ENCODE data around the gene SLIRP.

SLIRP gene

DNA sequence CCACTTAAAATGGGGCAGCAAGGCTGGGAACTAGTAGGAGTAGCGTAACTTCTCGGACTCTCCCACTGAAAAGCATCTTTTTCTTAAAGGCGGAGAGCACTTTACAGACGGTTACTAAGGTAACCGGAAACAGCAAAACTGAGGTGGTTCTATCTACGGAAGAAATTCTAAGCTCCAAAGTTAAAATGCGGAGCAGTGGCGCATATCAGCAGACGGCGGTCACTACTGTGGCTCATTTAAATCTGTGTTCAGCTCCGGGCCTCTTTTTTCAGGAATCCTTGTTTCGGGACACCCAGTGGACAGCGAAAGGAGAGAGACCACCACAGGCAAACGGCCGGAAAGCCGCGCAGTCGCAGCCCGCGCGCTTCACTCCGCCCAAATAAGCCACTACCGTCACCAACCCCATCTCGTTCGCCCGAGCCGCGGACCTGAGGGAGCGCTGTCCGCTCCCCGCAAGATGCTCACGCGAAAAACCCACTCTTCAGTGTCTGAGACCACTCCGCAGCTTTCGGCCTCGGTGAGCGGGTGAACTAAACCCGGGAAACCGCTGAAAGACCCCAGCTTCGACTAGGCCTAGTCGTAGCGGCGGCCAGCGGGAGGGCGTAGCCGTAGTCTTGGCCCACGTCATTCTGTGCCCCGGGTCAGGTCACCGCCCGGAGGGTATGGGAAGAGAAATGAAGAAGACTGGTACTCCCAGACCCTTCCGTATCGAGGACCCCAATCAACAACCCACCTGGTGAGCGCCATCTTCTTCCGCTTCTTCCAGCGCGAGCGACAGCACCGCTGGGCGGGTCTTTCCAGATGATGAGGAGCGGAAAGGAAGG lies 52.7 kb downstream of the SLIRP start, which contains the start of gene SNW1 (continued):
- TF ChIP-seq, protein P1, sequence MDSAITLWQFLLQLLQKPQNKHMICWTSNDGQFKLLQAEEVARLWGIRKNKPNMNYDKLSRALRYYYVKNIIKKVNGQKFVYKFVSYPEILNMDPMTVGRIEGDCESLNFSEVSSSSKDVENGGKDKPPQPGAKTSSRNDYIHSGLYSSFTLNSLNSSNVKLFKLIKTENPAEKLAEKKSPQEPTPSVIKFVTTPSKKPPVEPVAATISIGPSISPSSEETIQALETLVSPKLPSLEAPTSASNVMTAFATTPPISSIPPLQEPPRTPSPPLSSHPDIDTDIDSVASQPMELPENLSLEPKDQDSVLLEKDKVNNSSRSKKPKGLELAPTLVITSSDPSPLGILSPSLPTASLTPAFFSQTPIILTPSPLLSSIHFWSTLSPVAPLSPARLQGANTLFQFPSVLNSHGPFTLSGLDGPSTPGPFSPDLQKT (IDR thresholded peaks at IDR 0.05; ENCODE audit: borderline replicate concordance, low read depth, low read length): no peak
- TF ChIP-seq, protein P2, sequence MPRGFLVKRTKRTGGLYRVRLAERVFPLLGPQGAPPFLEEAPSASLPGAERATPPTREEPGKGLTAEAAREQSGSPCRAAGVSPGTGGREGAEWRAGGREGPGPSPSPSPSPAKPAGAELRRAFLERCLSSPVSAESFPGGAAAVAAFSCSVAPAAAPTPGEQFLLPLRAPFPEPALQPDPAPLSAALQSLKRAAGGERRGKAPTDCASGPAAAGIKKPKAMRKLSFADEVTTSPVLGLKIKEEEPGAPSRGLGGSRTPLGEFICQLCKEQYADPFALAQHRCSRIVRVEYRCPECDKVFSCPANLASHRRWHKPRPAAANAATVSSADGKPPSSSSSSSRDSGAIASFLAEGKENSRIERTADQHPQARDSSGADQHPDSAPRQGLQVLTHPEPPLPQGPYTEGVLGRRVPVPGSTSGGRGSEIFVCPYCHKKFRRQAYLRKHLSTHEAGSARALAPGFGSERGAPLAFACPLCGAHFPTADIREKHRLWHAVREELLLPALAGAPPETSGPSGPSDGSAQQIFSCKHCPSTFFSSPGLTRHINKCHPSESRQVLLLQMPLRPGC (tag by site-specific recombination; IDR thresholded peaks at IDR 0.05): 0 out of 2 replicates have a peak, but pooled peaks have one; percentile 22
- TF ChIP-seq ZNF214 (tag by site-specific recombination; IDR thresholded peaks at IDR 0.05; ENCODE audit: borderline replicate concordance) (no peak), ZNF239 (tag by site-specific recombination; IDR thresholded peaks at IDR 0.05) (no peak), HOXA7 (CRISPR knock-in tag; IDR thresholded peaks at IDR 0.05; ENCODE audit: borderline replicate concordance) (no peak), ZNF140 (tag by site-specific recombination; IDR thresholded peaks at IDR 0.05) (no peak), SETDB1 (IDR thresholded peaks at IDR 0.05; ENCODE audit: insufficient read length, low read length) (no peak), ZBTB7A (tag by site-specific recombination; IDR thresholded peaks at IDR 0.05; ENCODE audit: low read depth) (peak; percentile 84), GLIS1 (tag by site-specific recombination; IDR thresholded peaks at IDR 0.05) (no peak), ZNF2 (tag by site-specific recombination; IDR thresholded peaks at IDR 0.05) (peak; percentile 81), ZNF24 (tag by site-specific recombination; IDR thresholded peaks at IDR 0.05) (no peak), ZNF146 (tag by site-specific recombination; IDR thresholded peaks at IDR 0.05) (no peak), ZSCAN16 (tag by site-specific recombination; IDR thresholded peaks at IDR 0.05) (no peak), FEZF1 (tag by site-specific recombination; IDR thresholded peaks at IDR 0.05) (no peak), ZNF394 (tag by site-specific recombination; IDR thresholded peaks at IDR 0.05; ENCODE audit: borderline replicate concordance) (peak; percentile 23; the same call in 1 of the 2 replicates), MEIS1 (CRISPR knock-in tag; IDR thresholded peaks at IDR 0.05; ENCODE audit: borderline replicate concordance) (no peak), ZBTB20 (tag by site-specific recombination; IDR thresholded peaks at IDR 0.05) (peak; percentile 51; the same call in 1 of the 2 replicates), SCRT1 (tag by site-specific recombination; IDR thresholded peaks at IDR 0.05; ENCODE audit: borderline replicate concordance) (no peak), ZNF610 (tag by site-specific recombination; IDR thresholded peaks at IDR 0.05; ENCODE audit: borderline replicate concordance) (peak; percentile 68; the same call in 1 of the 2 replicates), ZNF560 (tag by site-specific recombination; IDR thresholded peaks at IDR 0.05; ENCODE audit: borderline replicate concordance) (no peak), ZSCAN30 (tag by site-specific recombination; IDR thresholded peaks at IDR 0.05) (no peak), ZNF561 (tag by site-specific recombination; IDR thresholded peaks at IDR 0.05; ENCODE audit: borderline replicate concordance) (no peak), ZNF350 (tag by site-specific recombination; IDR thresholded peaks at IDR 0.05) (no peak)
- TF ChIP-seq, protein P3, sequence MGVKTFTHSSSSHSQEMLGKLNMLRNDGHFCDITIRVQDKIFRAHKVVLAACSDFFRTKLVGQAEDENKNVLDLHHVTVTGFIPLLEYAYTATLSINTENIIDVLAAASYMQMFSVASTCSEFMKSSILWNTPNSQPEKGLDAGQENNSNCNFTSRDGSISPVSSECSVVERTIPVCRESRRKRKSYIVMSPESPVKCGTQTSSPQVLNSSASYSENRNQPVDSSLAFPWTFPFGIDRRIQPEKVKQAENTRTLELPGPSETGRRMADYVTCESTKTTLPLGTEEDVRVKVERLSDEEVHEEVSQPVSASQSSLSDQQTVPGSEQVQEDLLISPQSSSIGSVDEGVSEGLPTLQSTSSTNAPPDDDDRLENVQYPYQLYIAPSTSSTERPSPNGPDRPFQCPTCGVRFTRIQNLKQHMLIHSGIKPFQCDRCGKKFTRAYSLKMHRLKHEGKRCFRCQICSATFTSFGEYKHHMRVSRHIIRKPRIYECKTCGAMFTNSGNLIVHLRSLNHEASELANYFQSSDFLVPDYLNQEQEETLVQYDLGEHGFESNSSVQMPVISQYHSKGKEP (tag by site-specific recombination; IDR thresholded peaks at IDR 0.05): no peak
- TF ChIP-seq, protein P4, sequence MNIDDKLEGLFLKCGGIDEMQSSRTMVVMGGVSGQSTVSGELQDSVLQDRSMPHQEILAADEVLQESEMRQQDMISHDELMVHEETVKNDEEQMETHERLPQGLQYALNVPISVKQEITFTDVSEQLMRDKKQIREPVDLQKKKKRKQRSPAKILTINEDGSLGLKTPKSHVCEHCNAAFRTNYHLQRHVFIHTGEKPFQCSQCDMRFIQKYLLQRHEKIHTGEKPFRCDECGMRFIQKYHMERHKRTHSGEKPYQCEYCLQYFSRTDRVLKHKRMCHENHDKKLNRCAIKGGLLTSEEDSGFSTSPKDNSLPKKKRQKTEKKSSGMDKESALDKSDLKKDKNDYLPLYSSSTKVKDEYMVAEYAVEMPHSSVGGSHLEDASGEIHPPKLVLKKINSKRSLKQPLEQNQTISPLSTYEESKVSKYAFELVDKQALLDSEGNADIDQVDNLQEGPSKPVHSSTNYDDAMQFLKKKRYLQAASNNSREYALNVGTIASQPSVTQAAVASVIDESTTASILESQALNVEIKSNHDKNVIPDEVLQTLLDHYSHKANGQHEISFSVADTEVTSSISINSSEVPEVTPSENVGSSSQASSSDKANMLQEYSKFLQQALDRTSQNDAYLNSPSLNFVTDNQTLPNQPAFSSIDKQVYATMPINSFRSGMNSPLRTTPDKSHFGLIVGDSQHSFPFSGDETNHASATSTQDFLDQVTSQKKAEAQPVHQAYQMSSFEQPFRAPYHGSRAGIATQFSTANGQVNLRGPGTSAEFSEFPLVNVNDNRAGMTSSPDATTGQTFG (tag by site-specific recombination; IDR thresholded peaks at IDR 0.05; ENCODE audit: borderline replicate concordance): no peak
- TF ChIP-seq, protein P5, sequence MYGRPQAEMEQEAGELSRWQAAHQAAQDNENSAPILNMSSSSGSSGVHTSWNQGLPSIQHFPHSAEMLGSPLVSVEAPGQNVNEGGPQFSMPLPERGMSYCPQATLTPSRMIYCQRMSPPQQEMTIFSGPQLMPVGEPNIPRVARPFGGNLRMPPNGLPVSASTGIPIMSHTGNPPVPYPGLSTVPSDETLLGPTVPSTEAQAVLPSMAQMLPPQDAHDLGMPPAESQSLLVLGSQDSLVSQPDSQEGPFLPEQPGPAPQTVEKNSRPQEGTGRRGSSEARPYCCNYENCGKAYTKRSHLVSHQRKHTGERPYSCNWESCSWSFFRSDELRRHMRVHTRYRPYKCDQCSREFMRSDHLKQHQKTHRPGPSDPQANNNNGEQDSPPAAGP (tag by site-specific recombination; IDR thresholded peaks at IDR 0.05): peak; percentile 27; the same call in 1 of the 2 replicates
- TF ChIP-seq, protein P6, sequence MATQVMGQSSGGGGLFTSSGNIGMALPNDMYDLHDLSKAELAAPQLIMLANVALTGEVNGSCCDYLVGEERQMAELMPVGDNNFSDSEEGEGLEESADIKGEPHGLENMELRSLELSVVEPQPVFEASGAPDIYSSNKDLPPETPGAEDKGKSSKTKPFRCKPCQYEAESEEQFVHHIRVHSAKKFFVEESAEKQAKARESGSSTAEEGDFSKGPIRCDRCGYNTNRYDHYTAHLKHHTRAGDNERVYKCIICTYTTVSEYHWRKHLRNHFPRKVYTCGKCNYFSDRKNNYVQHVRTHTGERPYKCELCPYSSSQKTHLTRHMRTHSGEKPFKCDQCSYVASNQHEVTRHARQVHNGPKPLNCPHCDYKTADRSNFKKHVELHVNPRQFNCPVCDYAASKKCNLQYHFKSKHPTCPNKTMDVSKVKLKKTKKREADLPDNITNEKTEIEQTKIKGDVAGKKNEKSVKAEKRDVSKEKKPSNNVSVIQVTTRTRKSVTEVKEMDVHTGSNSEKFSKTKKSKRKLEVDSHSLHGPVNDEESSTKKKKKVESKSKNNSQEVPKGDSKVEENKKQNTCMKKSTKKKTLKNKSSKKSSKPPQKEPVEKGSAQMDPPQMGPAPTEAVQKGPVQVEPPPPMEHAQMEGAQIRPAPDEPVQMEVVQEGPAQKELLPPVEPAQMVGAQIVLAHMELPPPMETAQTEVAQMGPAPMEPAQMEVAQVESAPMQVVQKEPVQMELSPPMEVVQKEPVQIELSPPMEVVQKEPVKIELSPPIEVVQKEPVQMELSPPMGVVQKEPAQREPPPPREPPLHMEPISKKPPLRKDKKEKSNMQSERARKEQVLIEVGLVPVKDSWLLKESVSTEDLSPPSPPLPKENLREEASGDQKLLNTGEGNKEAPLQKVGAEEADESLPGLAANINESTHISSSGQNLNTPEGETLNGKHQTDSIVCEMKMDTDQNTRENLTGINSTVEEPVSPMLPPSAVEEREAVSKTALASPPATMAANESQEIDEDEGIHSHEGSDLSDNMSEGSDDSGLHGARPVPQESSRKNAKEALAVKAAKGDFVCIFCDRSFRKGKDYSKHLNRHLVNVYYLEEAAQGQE (tag by site-specific recombination; IDR thresholded peaks at IDR 0.05): no peak; the same call in 1 of the 2 replicates

Data from HEK293 (cell line).